HAP-1 (cell line): ENCODE data around the gene SLIT1.

Experiments used
- DNase-seq, 2 experiments: peaks; one replicate each; pipeline ENCODE4 v3.0.0-alpha.2; 2016 to 2020; ENCODE audit warnings: low spot score in 2 of 2
- H3K27me3 ChIP-seq: fragments of 250-450 bp; sonication (Bioruptor Pico); 2 replicates; pipeline ENCODE4 v1.5.1; 2020; ENCODE audit warnings: low read depth, mild to moderate bottlenecking, moderate library complexity
- H3K36me3 ChIP-seq: fragments of 250-450 bp; sonication (Bioruptor Pico); replicated peaks from 2 replicates; pipeline ENCODE4 v1.5.1; 2020; ENCODE audit warnings: mild to moderate bottlenecking
- H3K4me1 ChIP-seq: fragments of 250-450 bp; sonication (Bioruptor Pico); 2 replicates; pipeline ENCODE4 v1.5.1; 2020; ENCODE audit warnings: mild to moderate bottlenecking
- H3K4me3 ChIP-seq: fragments of 250-450 bp; sonication (Bioruptor Pico); 2 replicates; pipeline ENCODE4 v1.5.1; 2020; ENCODE audit warnings: mild to moderate bottlenecking, moderate library complexity
- H3K9me3 ChIP-seq: fragments of 250-450 bp; sonication (Bioruptor Pico); 2 replicates; pipeline ENCODE4 v1.5.1; 2020; ENCODE audit warnings: mild to moderate bottlenecking, moderate library complexity
- in situ Hi-C: fragments of 300-500 bp; cut with MboI; formaldehyde crosslinking; loops from 3 replicates; pipeline ENCODE4 v1.14.3; 2020; ENCODE audit warnings: low sequenced_read_pairs, inconsistent platforms, mixed read lengths

Gene SLIT1

GRCh38 chr10:96960872-96961271, 224.9 kb downstream of the SLIT1 start:
- H3K4me3 ChIP-seq, result no peak overlapping the region
- H3K4me1 ChIP-seq, result peaks cover 19% of the 10 kb centered on the region
- DNase-seq, result no peak
- H3K9me3 ChIP-seq, result no peaks in the 10 kb centered on the region
- in situ Hi-C loops, result no loop called here
- H3K36me3 ChIP-seq, result peaks cover 4% of the 10 kb centered on the region
- H3K27me3 ChIP-seq, result no peaks in the 10 kb centered on the region

- Histone ChIP-seq H3K4me1 (peaks cover 19% of the 10 kb centered on the region), H3K27me3 (no peaks in the 10 kb centered on the region), H3K4me3 (no peak overlapping the region), H3K9me3 (no peaks in the 10 kb centered on the region), H3K36me3 (peaks cover 9% of the 10 kb centered on the region)
- no peak for DNase-seq
- in situ Hi-C loops, result no loop called here
These were observed 226.0 kb downstream of the SLIT1 start for GRCh38 chr10:96959733-96960132.

GRCh38 chr10:96958071-96958470, 227.7 kb downstream of the SLIT1 start:
- peak; percentile 32 to 99 for DNase-seq
- peaks cover 19% of the 10 kb centered on the region for H3K4me1 ChIP-seq
- H3K36me3 ChIP-seq, result peaks cover 9% of the 10 kb centered on the region
- H3K9me3 ChIP-seq, result no peaks in the 10 kb centered on the region
- in situ Hi-C loops, result no loop called here
- no peak overlapping the region for H3K4me3 ChIP-seq
- H3K27me3 ChIP-seq, result no peaks in the 10 kb centered on the region

GRCh38 chr10:96955794-96956193, 230.0 kb downstream of the SLIT1 start:
- Histone ChIP-seq H3K36me3 (peaks cover 12% of the 10 kb centered on the region), H3K4me3 (no peak overlapping the region)
- DNase-seq, result no peak

GRCh38 chr10:96951954-96952353, 233.8 kb downstream of the SLIT1 start:
- in situ Hi-C loops, result no loop called here
- DNase-seq, result no peak
- no peaks in the 10 kb centered on the region for H3K27me3 ChIP-seq
- H3K4me1 ChIP-seq, result peaks cover 7% of the 10 kb centered on the region
- H3K9me3 ChIP-seq, result no peaks in the 10 kb centered on the region
- H3K36me3 ChIP-seq, result peaks cover 19% of the 10 kb centered on the region
- H3K4me3 ChIP-seq, result no peak overlapping the region

More at GRCh38 chr10:96955794-96956193, 230.0 kb downstream of the SLIT1 start:
- Histone ChIP-seq H3K4me1 (peaks cover 19% of the 10 kb centered on the region), H3K9me3 (no peaks in the 10 kb centered on the region), H3K27me3 (no peaks in the 10 kb centered on the region)
- in situ Hi-C loops, result no loop called here

GRCh38 chr10:96949039-96949683, 236.6 kb downstream of the SLIT1 start:
- H3K36me3 ChIP-seq, result peaks cover 15% of the 10 kb centered on the region
- no peaks in the 10 kb centered on the region for H3K9me3 ChIP-seq
- no peak for DNase-seq
- H3K27me3 ChIP-seq, result no peaks in the 10 kb centered on the region
- in situ Hi-C loops, result no loop called here
- H3K4me3 ChIP-seq, result no peak overlapping the region
- H3K4me1 ChIP-seq, result no peaks in the 10 kb centered on the region
